GM19238 (cell line): ENCODE data around the gene ATRIP.
"Not testable (repeated sequence)": the region's sequence is repeated elsewhere in the genome, so short reads cannot be mapped to it uniquely, and the experiment has no call there.

Source experiments
- DNase-seq: peaks from one replicate; pipeline ENCODE4 v3.0.0; 2011; ENCODE audit warnings: low spot score; ENCODE audit not compliant: insufficient read length

ATRIP gene

GRCh38 chr3:48446425-48447193, at the start of gene ATRIP:
Gene ATRIP (plus strand): TSS chr3:48446737. CDS start chr3:48446846, 109 bp downstream.
- DNase-seq: peak; percentile 87

- peak; percentile 1 for DNase-seq
Measured at GRCh38 chr3:48397767-48398681, 48.5 kb upstream of the ATRIP start.

DNA sequence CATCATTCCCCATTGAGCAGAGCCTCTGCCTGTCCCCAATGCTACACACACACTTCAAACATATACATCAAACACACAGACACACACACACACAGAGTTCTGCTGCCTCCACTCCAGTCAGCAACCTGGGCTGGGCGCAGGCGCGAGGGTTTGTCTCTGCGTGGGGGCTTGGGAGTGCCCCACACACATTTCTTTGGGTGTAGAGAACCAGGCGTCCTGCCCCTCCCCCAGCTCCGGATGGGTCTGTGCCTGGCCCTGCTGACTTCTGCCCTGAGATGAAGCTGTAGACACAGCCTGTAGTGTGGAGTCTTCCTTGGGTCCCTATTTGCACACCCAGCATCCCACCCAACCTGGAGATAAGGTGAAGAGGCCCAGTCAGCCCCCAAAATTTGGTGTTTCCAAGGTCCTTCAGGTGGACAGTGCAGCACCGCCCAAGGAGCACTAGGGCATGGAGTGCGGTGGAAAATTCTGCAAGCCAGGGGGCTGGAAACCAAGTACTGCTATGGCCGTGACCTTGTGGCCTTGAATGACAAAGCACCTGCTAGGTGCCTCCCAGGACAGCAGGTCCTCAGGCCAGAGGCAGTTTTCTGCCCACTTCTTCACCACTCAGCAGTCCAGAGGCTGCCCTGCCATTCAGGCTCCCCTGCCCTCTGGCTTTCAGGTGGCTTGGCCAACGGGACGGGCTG, 47.7 kb upstream of the ATRIP start:
- no peak for DNase-seq

DNA sequence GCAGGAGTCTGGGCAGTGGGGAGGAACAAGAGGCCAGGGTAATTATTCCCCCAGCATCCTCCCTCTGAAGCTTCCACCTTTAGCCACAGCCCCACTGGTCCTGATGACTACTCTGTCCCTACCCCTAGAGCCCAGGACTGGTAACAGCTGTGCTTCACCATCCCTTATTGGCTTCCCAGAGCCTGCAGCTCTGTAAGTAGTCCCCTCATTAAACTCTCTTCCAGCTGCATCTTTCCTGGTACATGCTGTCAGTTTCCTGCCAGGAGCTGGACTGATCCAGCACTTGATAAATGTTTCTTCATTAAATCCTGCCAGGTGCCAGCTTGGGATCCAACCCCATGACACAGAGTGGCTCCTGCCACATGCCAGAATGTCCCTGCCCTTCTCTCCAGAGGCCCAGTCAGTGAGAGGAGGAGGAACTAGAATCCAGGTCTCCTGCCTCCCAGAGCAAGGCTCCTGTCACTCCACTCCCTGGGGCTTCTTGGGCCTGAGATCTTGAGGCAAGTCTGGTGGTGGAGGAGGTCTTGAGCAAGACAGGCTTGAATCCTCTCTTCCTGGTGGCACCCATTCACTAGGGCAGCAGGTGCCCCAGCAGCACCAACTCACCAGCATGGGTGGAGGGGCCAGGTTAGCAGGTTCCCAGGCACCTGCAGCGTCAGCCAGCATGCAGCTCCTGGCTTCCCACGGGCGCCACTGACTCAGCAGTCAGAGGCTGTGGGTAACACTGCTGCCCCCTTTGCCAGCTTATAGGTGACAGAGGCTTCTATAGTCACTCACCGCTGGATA, 47.0 kb upstream of the ATRIP start:
- DNase-seq: no peak

GRCh38 chr3:48400824-48401433, 45.6 kb upstream of the ATRIP start:
- DNase-seq: peak; percentile 81

DNA sequence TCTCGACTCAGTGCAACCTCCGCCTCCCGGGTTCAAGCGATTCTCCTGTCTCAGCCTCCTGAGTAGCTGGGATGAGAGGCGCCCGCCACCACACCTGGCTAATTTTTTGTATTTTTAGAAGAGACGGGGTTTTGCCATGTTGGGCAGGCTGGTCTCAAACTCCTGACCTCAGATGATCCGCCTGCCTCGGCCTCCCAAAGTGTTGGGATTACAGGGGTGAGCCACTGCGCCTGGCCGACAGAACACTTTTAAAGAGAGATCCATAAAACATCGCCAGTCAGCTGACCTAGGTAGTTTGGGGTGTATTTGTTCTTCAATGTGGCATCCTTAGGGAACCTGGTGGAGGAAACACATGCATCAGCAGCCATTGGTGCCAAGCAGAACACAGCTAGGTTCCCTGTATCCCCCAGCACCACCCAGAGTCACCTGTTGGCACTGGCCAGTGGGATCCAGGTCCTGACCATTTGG, 45.1 kb upstream of the ATRIP start:
- not testable (repeated sequence) for DNase-seq

DNA sequence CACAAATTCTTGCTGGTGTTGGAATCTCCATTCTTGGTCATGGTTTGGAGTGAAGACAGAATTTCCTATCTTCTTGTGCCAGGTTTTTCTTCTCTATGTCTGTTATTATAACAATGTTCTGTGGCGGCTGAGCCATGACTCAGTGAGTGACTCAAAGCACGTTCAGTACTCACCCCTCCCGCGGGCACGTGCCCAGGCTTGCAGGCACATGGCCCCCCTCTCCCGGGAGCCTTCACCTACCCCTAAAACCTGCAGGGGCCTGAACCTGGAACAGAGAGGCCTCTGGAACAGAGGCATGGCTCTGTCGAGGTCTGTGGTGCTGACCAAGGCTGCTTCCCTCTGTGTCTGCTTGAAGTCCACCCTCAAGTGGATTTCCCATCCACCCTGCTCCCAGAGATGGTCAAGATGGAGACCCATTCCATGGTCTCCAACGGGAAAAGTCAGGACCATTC, 44.2 kb upstream of the ATRIP start:
- DNase-seq: no peak

DNA sequence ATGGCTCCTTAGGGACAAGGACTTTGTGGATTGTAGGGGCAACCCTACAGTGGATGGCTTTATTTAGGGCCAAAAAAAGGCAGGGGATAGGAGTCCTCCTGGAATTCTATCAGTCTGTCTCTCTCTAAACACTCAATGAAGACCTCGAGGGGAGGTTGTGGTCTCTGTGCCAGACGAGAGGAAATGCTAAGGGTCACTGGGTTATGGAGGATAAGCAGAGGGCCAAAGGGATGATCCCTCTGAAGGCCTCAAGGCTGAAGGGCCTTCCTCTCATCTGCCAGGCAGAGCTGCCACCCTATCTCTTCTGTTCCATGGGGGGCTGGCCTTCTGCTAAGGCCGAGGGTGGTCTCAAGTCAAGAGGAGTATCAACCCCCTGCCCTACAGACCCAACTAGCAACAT, 43.6 kb upstream of the ATRIP start:
- DNase-seq: no peak

DNA sequence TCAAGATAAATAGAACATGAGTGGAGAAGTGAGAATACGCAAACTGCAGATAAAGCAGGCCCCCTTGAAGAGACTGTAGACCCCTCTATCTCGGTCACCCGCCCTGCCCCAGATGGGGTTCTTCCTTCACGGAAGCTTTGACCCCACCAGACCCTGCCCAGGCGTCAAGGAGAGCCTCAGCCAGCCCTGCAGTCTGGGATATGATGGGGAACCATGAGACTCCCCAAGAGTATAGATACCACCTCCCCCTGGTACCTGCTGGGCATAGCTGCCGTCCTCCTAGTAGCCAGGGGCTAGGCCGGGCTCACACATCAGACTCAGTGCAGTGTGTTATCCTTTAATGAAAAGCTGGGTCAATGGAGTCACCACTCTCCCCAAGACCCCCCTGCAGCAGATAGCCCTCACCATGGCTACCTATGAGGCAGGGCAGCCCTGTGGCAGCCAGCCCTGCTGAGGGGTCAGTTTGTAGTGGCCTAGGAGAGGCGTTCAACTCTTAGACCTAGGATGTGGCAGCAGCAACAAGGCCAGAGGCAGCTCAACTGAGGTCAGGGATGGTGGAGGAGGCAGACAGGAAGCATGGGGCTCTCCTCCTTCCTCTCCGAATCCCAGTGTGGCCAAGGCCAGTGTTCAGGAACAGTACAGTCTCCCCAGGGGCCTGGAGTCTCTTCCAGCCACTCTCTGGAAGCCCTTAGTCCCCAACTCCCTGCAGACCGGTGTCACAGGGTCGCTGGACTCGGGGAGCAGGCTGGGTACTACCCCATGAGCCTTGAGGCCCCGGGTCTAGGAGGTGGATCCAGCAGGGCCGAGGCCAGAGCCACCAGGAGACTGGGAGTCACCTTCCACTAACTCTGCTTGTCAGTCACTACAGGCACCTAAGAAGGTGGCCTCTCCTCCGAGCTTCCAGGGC, 42.8 kb upstream of the ATRIP start:
- no peak for DNase-seq

GRCh38 chr3:48404440-48405342, 41.8 kb upstream of the ATRIP start:
- no peak for DNase-seq

GRCh38 chr3:48405343-48405881, 41.1 kb upstream of the ATRIP start:
- no peak for DNase-seq

GRCh38 chr3:48405971-48406370, 40.6 kb upstream of the ATRIP start:
- peak; percentile 0 for DNase-seq

GRCh38 chr3:48406443-48407431, 39.8 kb upstream of the ATRIP start:
- peak; percentile 2 for DNase-seq

DNA sequence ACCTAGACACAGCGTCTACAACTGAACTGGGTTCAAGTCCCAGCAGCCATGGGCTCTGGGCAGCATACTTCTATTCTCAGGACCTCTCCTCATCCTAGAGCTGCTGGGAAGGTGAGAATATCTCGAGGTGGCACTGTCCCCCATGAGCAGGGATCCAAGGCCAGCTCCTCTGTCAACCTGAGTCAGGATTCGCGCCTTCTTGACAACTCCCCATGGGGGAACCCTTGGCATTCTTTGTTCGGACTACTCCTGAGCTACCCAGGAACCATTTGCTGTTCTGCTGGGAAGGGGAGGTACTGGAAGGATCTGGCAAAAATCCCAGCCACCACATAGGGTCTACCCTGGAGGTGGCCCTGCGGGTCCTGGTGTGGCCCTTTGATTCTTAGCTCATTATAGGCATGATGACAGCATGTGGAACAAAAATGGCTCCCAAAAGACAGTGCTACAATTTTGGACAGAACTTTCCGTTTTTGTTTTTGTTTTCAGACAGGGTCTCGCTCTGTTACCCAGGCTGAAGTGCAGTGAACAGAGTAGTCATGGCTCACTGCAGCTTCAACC, 38.9 kb upstream of the ATRIP start:
- peak; percentile 1 for DNase-seq

GRCh38 chr3:48408823-48409281, 37.7 kb upstream of the ATRIP start:
- DNase-seq: no peak
